Measurements from ENCODE around the gene GRID2.

Gene GRID2

GRCh38 chr4:93617606-93618005 is 1313.8 kb downstream of the GRID2 start:
- Mint-ChIP-seq H3K27ac (no peak overlapping the region), H3K9me3 (peaks cover 2% of the 10 kb centered on the region), H3K4me3 (no peak overlapping the region), H3K4me1 (no peaks in the 10 kb centered on the region), H3K27me3 (ENCODE audit: low read depth) (no peaks in the 10 kb centered on the region), H3K36me3 (ENCODE audit: low read depth) (no peaks in the 10 kb centered on the region)
- TF ChIP-seq, protein P1, sequence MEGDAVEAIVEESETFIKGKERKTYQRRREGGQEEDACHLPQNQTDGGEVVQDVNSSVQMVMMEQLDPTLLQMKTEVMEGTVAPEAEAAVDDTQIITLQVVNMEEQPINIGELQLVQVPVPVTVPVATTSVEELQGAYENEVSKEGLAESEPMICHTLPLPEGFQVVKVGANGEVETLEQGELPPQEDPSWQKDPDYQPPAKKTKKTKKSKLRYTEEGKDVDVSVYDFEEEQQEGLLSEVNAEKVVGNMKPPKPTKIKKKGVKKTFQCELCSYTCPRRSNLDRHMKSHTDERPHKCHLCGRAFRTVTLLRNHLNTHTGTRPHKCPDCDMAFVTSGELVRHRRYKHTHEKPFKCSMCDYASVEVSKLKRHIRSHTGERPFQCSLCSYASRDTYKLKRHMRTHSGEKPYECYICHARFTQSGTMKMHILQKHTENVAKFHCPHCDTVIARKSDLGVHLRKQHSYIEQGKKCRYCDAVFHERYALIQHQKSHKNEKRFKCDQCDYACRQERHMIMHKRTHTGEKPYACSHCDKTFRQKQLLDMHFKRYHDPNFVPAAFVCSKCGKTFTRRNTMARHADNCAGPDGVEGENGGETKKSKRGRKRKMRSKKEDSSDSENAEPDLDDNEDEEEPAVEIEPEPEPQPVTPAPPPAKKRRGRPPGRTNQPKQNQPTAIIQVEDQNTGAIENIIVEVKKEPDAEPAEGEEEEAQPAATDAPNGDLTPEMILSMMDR (IDR thresholded peaks at IDR 0.05; ENCODE audit: unreplicated experiment in 3 of 3): no peak

GRCh38 chr4:93633721-93634120 is 1330.0 kb downstream of the GRID2 start:
- Mint-ChIP-seq H3K27ac (peak overlapping the region in 2 of 3 experiments; percentile 56 to 92), H3K4me3 (no peak overlapping the region), H3K27me3 (ENCODE audit: low read depth) (peaks cover 3% of the 10 kb centered on the region), H3K9me3 (peaks cover 7% of the 10 kb centered on the region), H3K36me3 (ENCODE audit: low read depth) (no peaks in the 10 kb centered on the region), H3K4me1 (peaks cover 24% of the 10 kb centered on the region)
- TF ChIP-seq, protein P1 (IDR thresholded peaks at IDR 0.05; ENCODE audit: unreplicated experiment in 3 of 3): no peak

DNA sequence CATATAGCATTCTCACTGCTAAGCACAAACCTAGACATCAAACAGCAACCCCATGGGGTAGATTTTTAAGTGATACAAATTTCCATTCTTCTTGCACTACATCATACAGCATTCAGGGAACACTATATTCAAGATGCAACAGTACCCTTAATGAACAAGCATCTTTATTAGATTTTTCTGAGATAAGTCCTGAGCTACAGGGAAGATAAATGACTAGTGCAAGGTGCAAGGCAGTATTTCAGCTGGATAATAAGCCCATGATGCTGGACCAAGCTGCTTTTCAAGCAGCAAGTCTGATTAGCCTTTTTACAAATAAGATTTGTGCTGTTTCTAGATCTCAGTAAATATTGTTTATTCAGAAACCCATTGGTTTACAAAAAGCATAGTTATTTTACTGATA is 1332.2 kb downstream of the GRID2 start:
- Mint-ChIP-seq H3K4me3 (no peak overlapping the region), H3K27ac (peak overlapping the region; percentile 53 to 88 (median 56)), H3K27me3 (ENCODE audit: low read depth) (peaks cover 3% of the 10 kb centered on the region), H3K9me3 (peaks cover 7% of the 10 kb centered on the region), H3K4me1 (peaks cover 24% of the 10 kb centered on the region), H3K36me3 (ENCODE audit: low read depth) (no peaks in the 10 kb centered on the region)
- TF ChIP-seq, protein P1 (IDR thresholded peaks at IDR 0.05; ENCODE audit: unreplicated experiment in 3 of 3): no peak

GRCh38 chr4:93645120-93645519 is 1341.4 kb downstream of the GRID2 start:
- TF ChIP-seq, protein P1 (IDR thresholded peaks at IDR 0.05; ENCODE audit: unreplicated experiment in 3 of 3): no peak
- Mint-ChIP-seq H3K36me3 (ENCODE audit: low read depth) (no peaks in the 10 kb centered on the region), H3K4me1 (no peaks in the 10 kb centered on the region), H3K4me3 (no peak overlapping the region), H3K9me3 (no peaks in the 10 kb centered on the region), H3K27me3 (ENCODE audit: low read depth) (no peaks in the 10 kb centered on the region), H3K27ac (no peak overlapping the region)

GRCh38 chr4:93646233-93646930 is 1342.6 kb downstream of the GRID2 start:
- Mint-ChIP-seq H3K9me3 (no peaks in the 10 kb centered on the region), H3K4me1 (no peaks in the 10 kb centered on the region), H3K27ac (no peak overlapping the region), H3K27me3 (ENCODE audit: low read depth) (no peaks in the 10 kb centered on the region), H3K4me3 (no peak overlapping the region), H3K36me3 (ENCODE audit: low read depth) (no peaks in the 10 kb centered on the region)
- TF ChIP-seq, protein P1 (IDR thresholded peaks at IDR 0.05; ENCODE audit: unreplicated experiment in 3 of 3): no peak

DNA sequence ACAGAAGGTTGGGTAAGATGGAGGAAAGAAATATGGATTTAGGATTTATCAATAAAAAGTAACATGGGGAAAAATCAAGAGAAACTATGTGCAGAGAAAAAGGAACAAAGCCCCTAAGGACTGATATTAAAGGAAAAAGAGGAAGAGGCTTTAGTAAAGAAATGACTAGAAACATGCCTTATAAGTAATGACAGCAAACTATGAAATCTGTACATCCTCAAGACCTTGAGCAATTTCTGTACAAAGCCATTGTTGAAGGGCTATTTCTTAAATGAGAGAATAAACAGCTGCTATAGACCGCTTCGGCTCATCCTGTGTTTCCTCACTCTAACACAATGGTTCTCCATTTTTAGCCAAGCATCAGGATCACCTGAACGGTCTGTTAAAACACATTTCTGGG is 1344.5 kb downstream of the GRID2 start:
- Mint-ChIP-seq H3K36me3 (ENCODE audit: low read depth) (no peaks in the 10 kb centered on the region), H3K27ac (no peak overlapping the region)

More for the DNA sequence above, 1344.5 kb downstream of the GRID2 start:
- no peak overlapping the region for H3K4me3 Mint-ChIP-seq
- H3K4me1 Mint-ChIP-seq: peaks cover 1% of the 10 kb centered on the region
- no peaks in the 10 kb centered on the region for H3K27me3 Mint-ChIP-seq (ENCODE audit: low read depth)
- TF ChIP-seq, protein P1 (IDR thresholded peaks at IDR 0.05; ENCODE audit: unreplicated experiment in 3 of 3): no peak
- no peaks in the 10 kb centered on the region for H3K9me3 Mint-ChIP-seq

Measured in nephron (organoid).